Right cardiac atrium (tissue), 5 donors: ENCODE measurements around the gene ZIC2. TPM values are rescaled to one million over a fixed set of nuclear protein-coding genes. Genes with fewer than 3 reads are reported as not detected.

Experiments
- ATAC-seq, 2 donors: fragments of 200-7000 bp; cut with Tn5 transposase; one replicate each; pipeline versions ENCODE4 v1.8.0 to v1.9.1; 2020; ENCODE audit warnings: moderate library complexity in 2 of 2, mild to moderate bottlenecking in 1 of 2
- DNase-seq, 3 donors: peaks; one replicate each; pipeline ENCODE4 v3.0.0-alpha.2; 2020
- H3K27ac ChIP-seq: one replicate; pipeline ENCODE4 v1.5.1; 2013; ENCODE audit warnings: mild to moderate bottlenecking, low read length, control low read depth, moderate library complexity
- H3K27me3 ChIP-seq: one replicate; pipeline ENCODE4 v1.6.1; 2013; ENCODE audit not compliant: control insufficient read depth, insufficient read depth
- H3K4me1 ChIP-seq: one replicate; pipeline ENCODE4 v1.6.1; 2013; ENCODE audit warnings: low read length; ENCODE audit not compliant: control insufficient read depth, insufficient read depth
- H3K4me3 ChIP-seq: one replicate; pipeline ENCODE4 v1.5.1; 2013; ENCODE audit warnings: low read length, control low read depth
- H3K9me3 ChIP-seq: one replicate; pipeline ENCODE4 v1.6.1; 2013; ENCODE audit warnings: low read length; ENCODE audit not compliant: control insufficient read depth
- WGBS: extraction: QIAGEN DNeasy Blood & Tissue Kit; methylation state at CpG from one replicate; pipeline ENCODE4 v1.1.7; 2013; 5-methylcytosine and 5-hydroxymethylcytosine counted together
- intact Hi-C, 4 donors: fragments of 100-400 bp; cut with DNase I; formaldehyde crosslinking; loops; one replicate each; pipeline versions ENCODE4 v1.11.0 to v1.14.0; 2022 to 2023
- polyA plus RNA-seq: library from polyadenylated mRNA; stranded (reverse); fragments of 200-250 nt; gene quantifications from one replicate; pipeline ENCODE4 v1.2.3, GENCODE V29; 2013
- total RNA-seq, 4 donors: library from RNA; stranded (reverse); fragmentation: NEBNext Ultra II Directional; extraction: Animal tissue kit (Norgen Biotek cat#: 25700); gene quantifications; one replicate each; pipeline ENCODE4 v1.2.1, GENCODE V29; 2021
- donor health status: healthy with polysubstance abuse.
- donor health status: DM: no; HTN: yes; CAD: no.
- donor health status: DM: no; HTN: no; CAD: no.
- donor health status: DM: no; HTN: yes; CAD: no; lungs with severe emphysema.
- donor health status: DM: yes; HTN: yes; CAD: no.

The ZIC2 gene
- total and polyA plus RNA-seq, 5 donors: not detected

DNA sequence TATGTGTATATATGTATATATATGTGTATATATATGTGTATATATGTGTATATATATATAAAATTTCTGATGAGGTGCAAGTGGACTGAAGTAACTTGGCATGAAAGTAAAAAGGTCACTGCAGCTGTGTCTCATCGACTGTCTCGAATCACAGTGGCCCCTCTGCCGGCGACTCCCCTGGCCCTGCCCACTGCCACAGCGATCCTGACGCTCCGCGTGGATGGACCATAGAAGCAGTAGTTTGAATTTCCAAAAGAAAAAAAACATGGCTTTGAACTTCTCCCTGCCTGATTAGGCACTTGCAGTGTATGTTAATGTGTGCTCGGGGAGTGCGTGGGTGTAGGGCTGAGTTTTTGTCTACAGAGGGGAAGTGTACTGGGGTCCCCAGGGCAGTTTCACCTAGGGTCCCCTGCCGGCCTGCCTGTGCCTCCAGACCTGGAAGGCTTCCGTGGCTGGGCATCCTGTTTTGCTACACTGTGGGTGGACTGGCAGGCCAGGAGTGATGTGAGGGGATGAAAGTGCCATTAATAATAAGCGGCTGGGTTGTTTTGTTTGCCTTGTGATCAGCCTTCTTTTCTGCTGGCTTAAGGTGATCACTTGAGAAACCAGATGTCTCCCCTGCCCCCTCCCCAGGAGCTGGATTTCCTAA lies 20.8 kb upstream of the ZIC2 start:
- intact Hi-C loops: no loop called here
- no peak for DNase-seq
- no peak for ATAC-seq
- H3K27ac ChIP-seq: no peak overlapping the region
- no peaks in the 10 kb centered on the region for H3K9me3 ChIP-seq
- no peak overlapping the region for H3K4me3 ChIP-seq
- H3K4me1 ChIP-seq: peaks cover 4% of the 10 kb centered on the region
- 13% methylated on average over 13 of the region's 13 CpGs for WGBS
- peaks cover 7% of the 10 kb centered on the region for H3K27me3 ChIP-seq

DNA sequence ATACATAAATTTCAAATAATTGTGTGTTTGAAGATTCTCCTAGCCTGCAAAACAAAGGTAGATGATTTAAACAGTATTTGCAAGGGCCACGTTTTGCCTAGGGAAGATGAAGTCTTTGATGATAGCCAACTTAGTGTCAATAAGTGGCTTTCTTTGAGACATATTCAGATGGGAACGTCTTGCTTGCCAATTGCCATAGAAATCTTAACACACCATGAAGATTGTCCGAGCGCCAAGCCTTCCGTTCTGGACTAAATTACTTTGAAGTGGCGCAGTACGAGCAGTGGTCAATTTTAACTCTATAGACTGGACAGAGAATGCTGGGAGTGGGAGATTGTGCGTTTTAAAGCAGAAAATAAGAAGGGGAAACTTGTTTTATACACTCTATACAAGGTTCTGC lies 19.9 kb upstream of the ZIC2 start:
- no peaks in the 10 kb centered on the region for H3K9me3 ChIP-seq
- H3K27ac ChIP-seq: no peak overlapping the region
- H3K4me3 ChIP-seq: no peak overlapping the region
- WGBS: 52% methylated on average over 8 of the region's 8 CpGs
- H3K4me1 ChIP-seq: no peaks in the 10 kb centered on the region
- H3K27me3 ChIP-seq: peaks cover 7% of the 10 kb centered on the region
- ATAC-seq: no peak
- DNase-seq: no peak
- intact Hi-C loops: no loop called here

DNA sequence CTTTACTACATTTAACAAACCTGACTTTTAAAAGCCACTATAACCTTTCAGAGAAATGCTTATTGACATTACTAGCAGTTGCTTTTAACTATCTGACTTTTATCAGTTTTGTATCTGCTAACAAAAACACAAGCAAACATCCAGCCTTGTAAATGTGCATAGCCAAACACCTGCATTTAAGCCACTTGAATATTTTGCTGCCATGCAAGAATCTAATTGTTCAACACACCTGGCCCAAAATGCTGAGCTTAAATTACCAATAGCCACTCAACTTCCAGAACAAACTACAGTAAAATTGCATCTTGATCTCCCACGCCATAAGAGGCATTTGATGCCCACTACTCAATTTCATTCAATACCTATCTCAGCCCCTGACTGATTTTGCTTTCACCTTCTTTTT lies 19.3 kb upstream of the ZIC2 start:
- ATAC-seq (no peak), DNase-seq (no peak)
- WGBS: 57% methylated on average over 1 of the region's 1 CpG
- H3K27ac ChIP-seq: no peak overlapping the region
- intact Hi-C loops: no loop called here
- no peak overlapping the region for H3K4me3 ChIP-seq
- H3K27me3 ChIP-seq: peaks cover 7% of the 10 kb centered on the region
- no peaks in the 10 kb centered on the region for H3K9me3 ChIP-seq
- H3K4me1 ChIP-seq: no peaks in the 10 kb centered on the region

DNA sequence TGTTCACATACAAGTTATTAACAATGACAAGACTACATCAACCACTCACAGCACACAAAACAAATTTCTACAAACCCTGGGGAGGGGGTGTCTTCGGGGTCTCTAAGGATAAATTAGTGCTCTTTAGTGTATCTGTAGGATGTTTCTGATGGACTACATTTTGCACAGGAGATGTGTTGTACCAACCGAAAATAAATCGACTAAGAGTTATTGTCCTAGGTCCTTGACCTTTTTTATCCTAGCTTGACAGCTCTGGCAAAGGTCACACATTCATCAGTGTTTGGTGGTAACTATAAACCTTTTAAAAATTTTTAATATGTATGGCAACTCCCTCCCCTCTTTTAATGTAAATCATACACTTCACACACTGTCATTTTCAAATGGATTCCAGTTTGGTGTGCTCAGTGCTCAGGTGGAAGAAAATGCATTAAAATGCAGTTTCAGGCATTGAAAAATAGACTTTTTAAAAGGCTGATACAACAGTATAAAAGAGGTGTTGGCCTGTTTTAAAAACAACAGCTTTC lies 17.7 kb upstream of the ZIC2 start:
- H3K9me3 ChIP-seq: no peaks in the 10 kb centered on the region
- WGBS: 64% methylated on average over 3 of the region's 3 CpGs
- DNase-seq (no peak), ATAC-seq (no peak)
- H3K27me3 ChIP-seq: peaks cover 7% of the 10 kb centered on the region
- intact Hi-C loops: no loop called here
- no peak overlapping the region for H3K4me3 ChIP-seq
- H3K27ac ChIP-seq: no peak overlapping the region
- H3K4me1 ChIP-seq: peaks cover 3% of the 10 kb centered on the region

DNA sequence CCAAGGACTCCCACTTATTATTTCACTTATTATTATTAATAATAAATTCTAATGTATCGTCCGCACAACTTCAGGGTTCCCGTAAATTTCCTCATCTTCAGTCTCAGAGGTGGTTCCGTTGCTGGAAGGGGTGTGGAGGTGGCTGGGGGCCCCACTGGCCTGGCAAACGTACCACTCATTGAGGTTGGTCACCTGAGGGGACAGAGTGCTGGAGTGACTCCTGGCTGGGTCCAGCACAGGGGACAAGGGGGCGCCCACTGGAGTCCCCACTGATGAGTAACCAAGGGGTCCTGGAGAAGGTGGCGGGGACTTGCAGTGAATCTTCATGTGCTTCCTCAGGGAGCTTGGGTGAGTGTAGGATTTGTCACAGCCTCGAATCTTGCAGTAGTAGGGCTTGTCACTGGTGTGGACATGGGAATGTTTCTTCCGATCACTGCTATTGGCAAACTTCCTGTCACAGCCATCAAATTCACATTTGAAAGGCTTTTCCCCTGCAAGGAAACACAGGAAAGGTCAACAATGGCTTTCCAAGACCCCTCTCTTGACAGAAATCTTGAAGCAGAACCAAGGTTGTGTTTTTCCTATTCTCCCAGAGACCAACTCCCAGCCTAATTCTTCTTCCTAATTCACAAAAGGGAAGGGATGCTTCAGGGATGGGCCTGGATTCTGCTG lies 16.1 kb upstream of the ZIC2 start:
- intact Hi-C loops: no loop called here
- WGBS: 81% methylated on average over 9 of the region's 9 CpGs
- Histone ChIP-seq H3K9me3 (no peaks in the 10 kb centered on the region), H3K27ac (no peak overlapping the region), H3K4me3 (no peak overlapping the region), H3K4me1 (peaks cover 6% of the 10 kb centered on the region), H3K27me3 (peaks cover 7% of the 10 kb centered on the region)
- DNase-seq: no peak
- ATAC-seq: no peak

DNA sequence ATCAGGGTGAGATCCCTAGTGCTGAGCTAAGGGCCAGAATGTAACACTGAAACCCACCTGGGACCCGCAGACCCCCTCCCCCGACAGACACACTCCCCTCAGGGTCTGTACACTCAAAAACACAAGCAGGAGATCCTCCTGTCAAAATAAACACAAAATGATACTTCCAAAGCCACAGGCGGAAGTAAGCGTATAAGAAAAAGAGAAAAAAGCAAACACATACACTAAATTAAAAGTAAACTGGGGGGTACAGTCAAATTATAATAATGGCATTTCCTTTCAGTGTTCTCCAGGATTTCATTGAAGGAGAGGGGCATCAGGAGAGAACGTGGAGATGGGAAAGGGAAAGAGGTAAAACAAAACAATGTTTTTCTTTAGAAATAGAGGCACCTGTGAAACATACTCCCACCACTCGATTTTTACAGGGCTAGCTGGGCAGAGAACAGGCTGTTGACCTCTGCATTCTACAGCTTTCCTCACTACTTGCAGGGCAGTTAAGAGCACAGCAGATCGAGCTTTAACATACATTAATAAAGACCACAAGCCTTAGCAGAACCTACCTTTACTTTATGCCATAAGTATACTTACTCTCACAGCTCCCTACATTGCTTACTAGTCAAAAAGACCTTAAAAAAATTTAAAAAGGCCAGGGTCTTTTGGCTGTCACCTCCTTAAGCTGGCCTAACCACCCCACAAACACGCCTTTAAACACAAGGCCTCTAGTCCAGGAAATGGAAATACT lies 15.3 kb upstream of the ZIC2 start:
- H3K27me3 ChIP-seq: peaks cover 5% of the 10 kb centered on the region
- WGBS: 80% methylated on average over 8 of the region's 8 CpGs
- ATAC-seq (no peak), DNase-seq (no peak)
- no peaks in the 10 kb centered on the region for H3K9me3 ChIP-seq
- H3K27ac ChIP-seq: no peak overlapping the region
- intact Hi-C loops: no loop called here
- H3K4me3 ChIP-seq: no peak overlapping the region
- H3K4me1 ChIP-seq: peaks cover 6% of the 10 kb centered on the region

DNA sequence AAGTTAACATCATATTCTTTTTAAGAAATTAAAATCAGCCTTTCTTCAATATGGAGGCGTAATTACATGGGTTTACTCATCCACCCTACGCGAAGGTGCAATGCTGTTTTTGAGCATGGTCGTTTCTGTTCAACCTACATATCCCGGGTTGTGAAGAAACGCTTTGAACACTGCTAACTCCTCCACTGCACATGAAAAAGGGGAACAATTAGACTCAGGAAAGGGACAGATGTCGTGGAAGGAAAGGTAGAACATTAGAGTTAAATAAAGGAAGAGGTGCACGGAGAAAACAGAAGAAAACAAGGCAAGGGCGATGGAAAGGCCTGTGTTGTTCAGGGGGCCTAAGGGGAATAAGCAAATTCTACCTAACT lies 14.1 kb upstream of the ZIC2 start:
- no peak overlapping the region for H3K4me3 ChIP-seq
- 73% methylated on average over 9 of the region's 9 CpGs for WGBS
- intact Hi-C loops: no loop called here
- no peak for DNase-seq
- peaks cover 6% of the 10 kb centered on the region for H3K4me1 ChIP-seq
- H3K27ac ChIP-seq: no peak overlapping the region
- peaks cover 3% of the 10 kb centered on the region for H3K27me3 ChIP-seq
- H3K9me3 ChIP-seq: no peaks in the 10 kb centered on the region
- ATAC-seq: no peak

DNA sequence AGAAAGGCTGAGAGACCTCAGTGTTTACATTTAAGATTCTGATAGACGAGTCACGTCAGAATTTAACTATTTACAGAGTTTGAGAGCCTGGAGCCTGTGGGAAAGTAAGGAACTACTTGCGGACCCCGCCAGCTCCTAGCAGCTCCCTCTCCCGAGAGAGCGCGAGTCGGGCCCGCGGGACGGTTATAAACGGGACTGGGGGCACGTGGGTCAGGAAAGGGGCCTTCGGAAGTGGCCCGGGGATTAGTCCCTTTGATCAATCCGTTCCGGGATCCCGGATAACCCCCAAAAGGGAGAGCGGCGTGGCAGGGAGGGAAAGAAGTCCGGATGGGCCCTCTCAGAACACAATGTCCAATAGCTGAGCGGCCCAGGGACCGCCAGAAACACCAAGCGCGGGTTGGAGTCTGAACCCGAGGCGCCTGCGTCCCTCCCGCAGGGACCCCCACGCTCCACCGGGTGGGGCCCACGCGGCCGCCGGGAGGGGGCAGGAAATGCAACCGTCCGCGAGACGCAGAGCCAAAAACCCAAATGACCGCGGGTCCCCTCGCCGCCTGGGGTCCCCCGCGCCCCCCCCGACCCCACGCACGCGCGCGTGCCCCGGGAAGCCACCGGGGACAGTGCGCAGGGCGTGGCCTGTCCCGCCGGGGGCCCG lies 13.6 kb upstream of the ZIC2 start:
- peaks cover 6% of the 10 kb centered on the region for H3K4me1 ChIP-seq
- 9% methylated on average over 58 of the region's 58 CpGs for WGBS
- no peak for DNase-seq
- no peaks in the 10 kb centered on the region for H3K9me3 ChIP-seq
- H3K27me3 ChIP-seq: peaks cover 3% of the 10 kb centered on the region
- H3K27ac ChIP-seq: no peak overlapping the region
- peak overlapping the region; percentile 49 for H3K4me3 ChIP-seq
- no peak for ATAC-seq
- intact Hi-C loops: no loop called here

DNA sequence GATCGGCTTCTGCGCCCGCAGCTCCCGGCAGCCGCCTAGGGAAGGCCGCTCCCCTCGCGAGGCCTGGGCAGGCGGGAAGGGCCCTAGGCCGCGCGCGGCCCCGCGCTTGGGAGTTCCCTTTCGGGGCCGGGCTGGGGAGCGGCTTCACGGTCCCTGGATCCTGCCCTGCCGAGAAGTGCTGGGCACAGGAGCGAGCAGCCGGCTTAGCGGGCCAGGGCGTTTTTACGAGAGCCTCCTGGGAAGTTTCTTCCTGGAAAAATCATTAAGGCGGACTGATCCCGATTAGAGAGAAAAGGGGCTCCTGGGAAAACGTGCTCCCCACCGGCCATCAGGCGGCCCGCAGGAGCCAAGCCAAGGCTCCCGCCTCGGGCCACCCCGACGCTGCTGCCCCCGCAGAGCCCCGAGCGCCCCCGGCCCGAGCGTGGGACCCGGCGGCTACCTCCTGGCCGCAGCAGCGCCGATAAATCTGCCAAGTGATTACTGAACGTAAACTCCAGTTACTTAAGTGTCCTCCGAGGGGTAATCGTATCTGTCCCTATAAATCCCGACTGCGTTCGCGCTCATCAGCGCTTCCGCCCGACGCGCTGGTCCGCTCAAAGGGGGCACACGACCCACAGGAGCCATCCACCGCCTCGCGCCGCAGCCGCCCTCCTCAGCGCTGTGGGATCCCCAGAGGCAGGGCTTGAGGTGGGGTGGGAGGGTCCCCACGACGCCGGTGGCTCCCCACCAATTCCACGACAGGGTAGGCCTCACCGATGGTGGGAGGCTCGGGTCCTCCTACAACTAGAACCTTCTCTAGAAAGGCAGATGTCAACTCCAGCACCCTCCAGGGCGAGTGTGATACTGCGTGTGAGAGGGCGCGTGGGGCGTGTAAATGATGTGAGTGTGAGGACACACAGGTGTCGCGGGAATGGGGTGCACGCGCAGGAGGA lies 12.8 kb upstream of the ZIC2 start:
- intact Hi-C loops: no loop called here
- peaks cover 3% of the 10 kb centered on the region for H3K27me3 ChIP-seq
- H3K4me3 ChIP-seq: peak overlapping the region; percentile 49
- no peak overlapping the region for H3K27ac ChIP-seq
- H3K9me3 ChIP-seq: no peaks in the 10 kb centered on the region
- H3K4me1 ChIP-seq: peaks cover 6% of the 10 kb centered on the region
- ATAC-seq (peak; percentile 36 to 81), DNase-seq (no peak)
- 3% methylated on average over 81 of the region's 81 CpGs for WGBS

DNA sequence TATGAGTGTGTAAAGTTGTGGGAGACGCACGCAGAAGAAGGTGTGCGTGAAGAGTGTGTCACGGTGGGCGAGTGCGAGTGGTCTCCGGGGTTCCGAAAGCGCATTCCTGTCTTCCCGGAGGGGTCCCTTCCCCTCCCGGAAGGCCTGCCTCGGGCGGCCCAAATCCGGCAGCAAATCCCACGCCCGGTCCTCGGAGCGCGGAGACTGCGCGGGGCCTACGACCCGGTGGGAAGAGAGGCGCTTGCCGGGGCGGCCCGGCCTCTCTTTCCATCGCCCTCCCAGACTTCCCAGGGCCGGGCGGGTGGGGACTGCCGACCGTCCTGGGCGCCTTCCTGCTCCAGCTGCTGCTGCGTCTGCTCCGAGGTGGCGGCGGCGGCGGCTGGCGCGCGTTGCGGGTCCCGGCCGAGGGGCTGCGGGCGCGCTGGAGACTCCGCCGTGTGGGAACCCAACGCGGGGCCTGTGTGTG lies 12.1 kb upstream of the ZIC2 start:
- intact Hi-C loops: no loop called here
- DNase-seq: no peak
- no peak overlapping the region for H3K27ac ChIP-seq
- WGBS: 4% methylated on average over 52 of the region's 52 CpGs
- peaks cover 6% of the 10 kb centered on the region for H3K4me1 ChIP-seq
- H3K9me3 ChIP-seq: no peaks in the 10 kb centered on the region
- H3K27me3 ChIP-seq: peaks cover 3% of the 10 kb centered on the region
- ATAC-seq: no peak
- peak overlapping the region; percentile 65 for H3K4me3 ChIP-seq
